Muscle layer of colon (tissue), 2 donors: Measurements from ENCODE around the gene FMNL2.
"Not testable (repeated sequence)": the region's sequence is repeated elsewhere in the genome, so short reads cannot be mapped to it uniquely, and the experiment has no call there.

ENCODE experiments used
- H3K27ac ChIP-seq: one replicate; pipeline ENCODE4 v1.7.0; 2013; ENCODE audit warnings: low read depth, mild to moderate bottlenecking, low read length, moderate library complexity
- H3K27me3 ChIP-seq, 2 donors: one replicate each; pipeline ENCODE4 v1.7.0; 2013; ENCODE audit warnings: low read length in 2 of 2, mild to moderate bottlenecking in 2 of 2; ENCODE audit not compliant: insufficient read depth in 2 of 2, control insufficient read depth in 1 of 2
- H3K36me3 ChIP-seq: one replicate; pipeline ENCODE4 v1.7.0; 2013; ENCODE audit warnings: mild to moderate bottlenecking, low read length; ENCODE audit not compliant: insufficient read depth
- H3K4me1 ChIP-seq: one replicate; pipeline ENCODE4 v1.7.0; 2013; ENCODE audit warnings: mild to moderate bottlenecking, low read length; ENCODE audit not compliant: insufficient read depth
- H3K4me3 ChIP-seq, 2 donors: one replicate each; pipeline ENCODE4 v1.7.0; 2013; ENCODE audit warnings: low read length in 2 of 2, low read depth in 1 of 2, mild to moderate bottlenecking in 1 of 2, moderate library complexity in 1 of 2
- H3K9ac ChIP-seq: one replicate; pipeline ENCODE4 v1.7.0; 2013; ENCODE audit warnings: low read length
- H3K9me3 ChIP-seq: one replicate; pipeline ENCODE4 v1.7.0; 2013; ENCODE audit warnings: mild to moderate bottlenecking, low read length
- donor health status: abdominal sarcoma.
- donor health status: Adenocarcinoma of cecum.

Gene FMNL2

GRCh38 chr2:152322222-152322621 is 12.8 kb upstream of the FMNL2 start:
- H3K27ac ChIP-seq, result no peak overlapping the region
- no peaks in the 10 kb centered on the region for H3K9me3 ChIP-seq
- no peaks in the 10 kb centered on the region for H3K27me3 ChIP-seq
- H3K36me3 ChIP-seq, result no peaks in the 10 kb centered on the region
- H3K4me3 ChIP-seq, result no peak overlapping the region
- H3K9ac ChIP-seq, result no peak overlapping the region
- H3K4me1 ChIP-seq, result no peaks in the 10 kb centered on the region

GRCh38 chr2:152325126-152325525 is 9.8 kb upstream of the FMNL2 start:
- not testable (repeated sequence) for H3K4me3 ChIP-seq, H3K9ac ChIP-seq, H3K36me3 ChIP-seq, H3K9me3 ChIP-seq, H3K27me3 ChIP-seq, H3K27ac ChIP-seq, H3K4me1 ChIP-seq

GRCh38 chr2:152326710-152327109 is 8.3 kb upstream of the FMNL2 start:
- H3K9me3 ChIP-seq, result no peaks in the 10 kb centered on the region
- no peak overlapping the region for H3K4me3 ChIP-seq
- no peak overlapping the region for H3K27ac ChIP-seq
- no peak overlapping the region for H3K9ac ChIP-seq
- H3K4me1 ChIP-seq, result no peaks in the 10 kb centered on the region
- H3K36me3 ChIP-seq, result no peaks in the 10 kb centered on the region
- H3K27me3 ChIP-seq, result no peaks in the 10 kb centered on the region

- H3K9me3 ChIP-seq, result no peaks in the 10 kb centered on the region
- no peak overlapping the region for H3K9ac ChIP-seq
- H3K27me3 ChIP-seq, result no peaks in the 10 kb centered on the region
- H3K36me3 ChIP-seq, result no peaks in the 10 kb centered on the region
- no peak overlapping the region for H3K27ac ChIP-seq
- H3K4me3 ChIP-seq, result no peak overlapping the region
- H3K4me1 ChIP-seq, result no peaks in the 10 kb centered on the region
These were observed 7.0 kb upstream of the FMNL2 start for GRCh38 chr2:152328013-152328412.

GRCh38 chr2:152330235-152330866 is 4.6 kb upstream of the FMNL2 start:
- no peak overlapping the region for H3K27ac ChIP-seq
- H3K9me3 ChIP-seq, result no peaks in the 10 kb centered on the region
- no peak overlapping the region for H3K4me3 ChIP-seq

GRCh38 chr2:152334701-152335015 is 316 bp upstream of the FMNL2 start:
- H3K27ac ChIP-seq, result peak overlapping the region; percentile 40
- H3K9me3 ChIP-seq, result no peaks in the 10 kb centered on the region
- no peaks in the 10 kb centered on the region for H3K36me3 ChIP-seq
- H3K4me3 ChIP-seq, result peak overlapping the region; percentile 83 to 93
- peaks cover 15% of the 10 kb centered on the region for H3K4me1 ChIP-seq
- no peak overlapping the region for H3K9ac ChIP-seq
- H3K27me3 ChIP-seq, result no peaks in the 10 kb centered on the region

More at GRCh38 chr2:152330235-152330866, 4.6 kb upstream of the FMNL2 start:
- Histone ChIP-seq H3K9ac (no peak overlapping the region), H3K27me3 (no peaks in the 10 kb centered on the region), H3K36me3 (no peaks in the 10 kb centered on the region), H3K4me1 (no peaks in the 10 kb centered on the region)

- Histone ChIP-seq H3K36me3 (no peaks in the 10 kb centered on the region), H3K27me3 (no peaks in the 10 kb centered on the region), H3K9ac (peak overlapping the region; percentile 41), H3K4me1 (peaks cover 15% of the 10 kb centered on the region), H3K9me3 (no peaks in the 10 kb centered on the region), H3K27ac (peak overlapping the region; percentile 40), H3K4me3 (peak overlapping the region; percentile 83 to 93)
These were observed 748 bp downstream of the FMNL2 start for GRCh38 chr2:152335726-152336118.

- Histone ChIP-seq H3K36me3 (no peaks in the 10 kb centered on the region), H3K9ac (peak overlapping the region; percentile 63), H3K27ac (peak overlapping the region; percentile 40)
These were observed 1.3 kb downstream of the FMNL2 start for GRCh38 chr2:152336119-152336853.

GRCh38 chr2:152336854-152337510 is 2.0 kb downstream of the FMNL2 start:
- Histone ChIP-seq H3K27me3 (no peaks in the 10 kb centered on the region), H3K9ac (peak overlapping the region; percentile 63), H3K4me3 (peak overlapping the region; percentile 83 to 93), H3K27ac (peak overlapping the region; percentile 40), H3K36me3 (no peaks in the 10 kb centered on the region), H3K9me3 (no peaks in the 10 kb centered on the region), H3K4me1 (peaks cover 15% of the 10 kb centered on the region)

More at GRCh38 chr2:152336119-152336853, 1.3 kb downstream of the FMNL2 start:
- no peaks in the 10 kb centered on the region for H3K9me3 ChIP-seq
- H3K27me3 ChIP-seq, result no peaks in the 10 kb centered on the region
- peaks cover 15% of the 10 kb centered on the region for H3K4me1 ChIP-seq
- peak overlapping the region; percentile 83 to 93 for H3K4me3 ChIP-seq

GRCh38 chr2:152337511-152337903 is 2.5 kb downstream of the FMNL2 start:
- peak overlapping the region in 1 of 2 donors; percentile 83 for H3K4me3 ChIP-seq
- no peaks in the 10 kb centered on the region for H3K36me3 ChIP-seq
- peaks cover 15% of the 10 kb centered on the region for H3K4me1 ChIP-seq
- H3K9me3 ChIP-seq, result no peaks in the 10 kb centered on the region
- H3K27ac ChIP-seq, result peak overlapping the region; percentile 40
- no peak overlapping the region for H3K9ac ChIP-seq
- H3K27me3 ChIP-seq, result no peaks in the 10 kb centered on the region

- no peak overlapping the region for H3K9ac ChIP-seq
- H3K9me3 ChIP-seq, result no peaks in the 10 kb centered on the region
- no peaks in the 10 kb centered on the region for H3K36me3 ChIP-seq
- H3K4me3 ChIP-seq, result no peak overlapping the region
- no peaks in the 10 kb centered on the region for H3K27me3 ChIP-seq
- H3K4me1 ChIP-seq, result peaks cover 15% of the 10 kb centered on the region
- no peak overlapping the region for H3K27ac ChIP-seq
These were observed 4.7 kb downstream of the FMNL2 start for GRCh38 chr2:152339556-152340286.
